ENCODE data around the gene SF3A2.

Gene SF3A2

GRCh38 chr19:2236314-2237050 is at the start of gene SF3A2, which contains the start of gene PLEKHJ1 (continued):
- TF ChIP-seq REST (tag by site-specific recombination; IDR thresholded peaks at IDR 0.05) (no peak), ZNF391 (tag by site-specific recombination; IDR thresholded peaks at IDR 0.05; ENCODE audit: borderline replicate concordance, low read depth) (peak; percentile 37; the same call in 1 of the 2 replicates), ZNF600 (tag by site-specific recombination; IDR thresholded peaks at IDR 0.05) (peak; percentile 72; the same call in 1 of the 2 replicates), ZNF830 (tag by site-specific recombination; IDR thresholded peaks at IDR 0.05; ENCODE audit: low read depth) (no peak), ZNF112 (tag by site-specific recombination; IDR thresholded peaks at IDR 0.05) (no peak), ZNF416 (tag by site-specific recombination; IDR thresholded peaks at IDR 0.05) (no peak), ZNF214 (tag by site-specific recombination; IDR thresholded peaks at IDR 0.05; ENCODE audit: borderline replicate concordance) (no peak), ZNF324 (tag by site-specific recombination; IDR thresholded peaks at IDR 0.05) (peak; percentile 64; the same call in 1 of the 2 replicates), ZIC2 (tag by site-specific recombination; IDR thresholded peaks at IDR 0.05) (no peak; the same call in 1 of the 2 replicates), KLF17 (tag by site-specific recombination; IDR thresholded peaks at IDR 0.05) (peak; percentile 25; the same call in 1 of the 2 replicates), BCL6B (tag by site-specific recombination; IDR thresholded peaks at IDR 0.05) (no peak), ZBTB1 (tag by site-specific recombination; IDR thresholded peaks at IDR 0.05) (no peak), KLF16 (tag by site-specific recombination; IDR thresholded peaks at IDR 0.05) (peak; percentile 84), ZNF692 (tag by site-specific recombination; IDR thresholded peaks at IDR 0.05) (peak; percentile 82), ZNF624 (tag by site-specific recombination; IDR thresholded peaks at IDR 0.05) (no peak), ZSCAN23 (tag by site-specific recombination; IDR thresholded peaks at IDR 0.05) (no peak), PRDM1 (tag by site-specific recombination; IDR thresholded peaks at IDR 0.05) (no peak; the same call in 1 of the 2 replicates), ZNF335 (tag by site-specific recombination; conservative IDR thresholded peaks at IDR 0.05) (peak; percentile 91), ZNF202 (tag by site-specific recombination; IDR thresholded peaks at IDR 0.05; ENCODE audit: borderline replicate concordance) (no peak), SP3 (tag by site-specific recombination; IDR thresholded peaks at IDR 0.05) (peak; percentile 86), KLF9 (tag by site-specific recombination; IDR thresholded peaks at IDR 0.05; ENCODE audit: low read depth) (peak; percentile 97), ZNF654 (tag by site-specific recombination; IDR thresholded peaks at IDR 0.05; ENCODE audit: low read depth) (peak; percentile 71), ZNF394 (tag by site-specific recombination; IDR thresholded peaks at IDR 0.05; ENCODE audit: borderline replicate concordance) (peak; percentile 56), ZNF280C (tag by site-specific recombination; IDR thresholded peaks at IDR 0.05) (no peak), PRDM10 (tag by site-specific recombination; IDR thresholded peaks at IDR 0.05) (peak; percentile 42; the same call in 1 of the 2 replicates), ZNF433 (tag by site-specific recombination; IDR thresholded peaks at IDR 0.05; ENCODE audit: low read depth) (no peak)
